Measurements from ENCODE around the gene ATP8B1.
"Not testable (repeated sequence)": the region's sequence is repeated elsewhere in the genome, so short reads cannot be mapped to it uniquely, and the experiment has no call there.

Gene ATP8B1

DNA sequence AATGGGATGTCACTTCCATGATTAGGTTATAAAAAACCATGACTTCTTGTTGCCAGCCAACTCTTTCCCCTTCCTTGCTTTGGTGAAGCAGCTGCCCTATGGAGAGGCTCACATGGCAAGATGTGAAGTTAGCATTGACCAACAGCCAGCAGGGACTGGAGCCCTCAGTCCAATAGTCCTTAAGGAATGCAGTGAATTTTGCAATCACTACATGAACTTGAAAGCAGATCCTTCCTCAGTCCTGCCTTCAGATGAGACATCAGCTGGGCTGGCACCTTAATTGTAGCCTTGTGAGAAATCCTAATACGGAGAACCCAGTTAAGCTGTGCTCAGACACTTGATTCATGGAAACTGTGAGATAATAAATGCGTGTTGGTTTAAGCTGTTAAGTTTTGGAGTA is 61.8 kb downstream of the ATP8B1 start:
- H3K4me2 ChIP-seq (ENCODE audit: low read depth, low read length, poor library complexity, severe bottlenecking) = no peak overlapping the region
- no peaks in the 10 kb centered on the region for H3K79me2 ChIP-seq (ENCODE audit: insufficient read depth, low read length)
- H3F3A ChIP-seq (ENCODE audit: insufficient read depth) = no peaks in the 10 kb centered on the region
- H3K9me3 ChIP-seq (ENCODE audit: insufficient read depth, low read length) = no peaks in the 10 kb centered on the region
- no peaks in the 10 kb centered on the region for H4K20me1 ChIP-seq (ENCODE audit: low read depth, low read length)
- no peak overlapping the region for H3K27ac ChIP-seq (ENCODE audit: low read depth, low read length)
- no peak overlapping the region for H2AFZ ChIP-seq (ENCODE audit: low read depth, low read length, severe bottlenecking)
- H3K36me3 ChIP-seq (ENCODE audit: low read length) = no peaks in the 10 kb centered on the region
- no peak overlapping the region for H3K9ac ChIP-seq (ENCODE audit: low read length)
- no peak overlapping the region for H3K4me3 ChIP-seq (ENCODE audit: insufficient read depth, low read length, poor library complexity, severe bottlenecking)
- no peak for TF ChIP-seq EZH2phosphoT487 (conservative IDR thresholded peaks at IDR 0.05; ENCODE audit: low read length)
- TF ChIP-seq, protein P1, sequence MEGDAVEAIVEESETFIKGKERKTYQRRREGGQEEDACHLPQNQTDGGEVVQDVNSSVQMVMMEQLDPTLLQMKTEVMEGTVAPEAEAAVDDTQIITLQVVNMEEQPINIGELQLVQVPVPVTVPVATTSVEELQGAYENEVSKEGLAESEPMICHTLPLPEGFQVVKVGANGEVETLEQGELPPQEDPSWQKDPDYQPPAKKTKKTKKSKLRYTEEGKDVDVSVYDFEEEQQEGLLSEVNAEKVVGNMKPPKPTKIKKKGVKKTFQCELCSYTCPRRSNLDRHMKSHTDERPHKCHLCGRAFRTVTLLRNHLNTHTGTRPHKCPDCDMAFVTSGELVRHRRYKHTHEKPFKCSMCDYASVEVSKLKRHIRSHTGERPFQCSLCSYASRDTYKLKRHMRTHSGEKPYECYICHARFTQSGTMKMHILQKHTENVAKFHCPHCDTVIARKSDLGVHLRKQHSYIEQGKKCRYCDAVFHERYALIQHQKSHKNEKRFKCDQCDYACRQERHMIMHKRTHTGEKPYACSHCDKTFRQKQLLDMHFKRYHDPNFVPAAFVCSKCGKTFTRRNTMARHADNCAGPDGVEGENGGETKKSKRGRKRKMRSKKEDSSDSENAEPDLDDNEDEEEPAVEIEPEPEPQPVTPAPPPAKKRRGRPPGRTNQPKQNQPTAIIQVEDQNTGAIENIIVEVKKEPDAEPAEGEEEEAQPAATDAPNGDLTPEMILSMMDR (IDR thresholded peaks at IDR 0.05; ENCODE audit: insufficient read depth, low read length, poor library complexity, severe bottlenecking) = no peak
- no peaks in the 10 kb centered on the region for H3K9me2 ChIP-seq (replicated peaks; ENCODE audit: insufficient read depth, low read length)
- no peaks in the 10 kb centered on the region for H3K27me3 ChIP-seq (ENCODE audit: low read length)

DNA sequence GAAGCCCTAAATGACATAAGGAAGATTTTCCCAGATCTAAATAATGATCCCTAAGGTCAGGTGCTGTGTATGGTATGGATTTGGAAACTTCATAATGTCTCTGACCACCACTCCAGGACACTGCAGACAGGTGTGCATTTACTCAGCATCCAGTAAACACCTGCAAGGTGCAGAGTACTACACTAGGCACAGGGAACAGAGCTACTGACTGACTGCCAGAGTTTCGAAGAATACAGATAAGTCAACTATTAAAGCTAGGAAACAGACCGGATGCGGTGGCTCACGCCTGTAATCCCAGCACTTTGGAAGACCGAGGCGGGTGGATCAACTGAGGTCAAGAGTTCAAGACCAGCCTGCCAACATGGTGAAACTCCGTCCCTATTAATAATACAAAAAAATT is 65.0 kb downstream of the ATP8B1 start:
- Histone ChIP-seq H3K27ac (ENCODE audit: low read depth, low read length) (no peak overlapping the region), H3K4me2 (ENCODE audit: low read depth, low read length, poor library complexity, severe bottlenecking) (no peak overlapping the region), H3K9me3 (ENCODE audit: insufficient read depth, low read length) (no peaks in the 10 kb centered on the region), H4K20me1 (ENCODE audit: low read depth, low read length) (no peaks in the 10 kb centered on the region), H3K9ac (ENCODE audit: low read length) (no peak overlapping the region), H3F3A (ENCODE audit: insufficient read depth) (no peaks in the 10 kb centered on the region), H3K27me3 (ENCODE audit: low read length) (no peaks in the 10 kb centered on the region), H3K9me2 (replicated peaks; ENCODE audit: insufficient read depth, low read length) (no peaks in the 10 kb centered on the region), H3K4me3 (ENCODE audit: insufficient read depth, low read length, poor library complexity, severe bottlenecking) (no peak overlapping the region), H2AFZ (ENCODE audit: low read depth, low read length, severe bottlenecking) (no peak overlapping the region), H3K79me2 (ENCODE audit: insufficient read depth, low read length) (no peaks in the 10 kb centered on the region; the same call in 1 of the 2 replicates), H3K36me3 (ENCODE audit: low read length) (no peaks in the 10 kb centered on the region)
- TF ChIP-seq, protein P1 (IDR thresholded peaks at IDR 0.05; ENCODE audit: insufficient read depth, low read length, poor library complexity, severe bottlenecking) = no peak
- TF ChIP-seq EZH2phosphoT487 (conservative IDR thresholded peaks at IDR 0.05; ENCODE audit: low read length) = no peak

- Histone ChIP-seq H3F3A (ENCODE audit: insufficient read depth) (no peaks in the 10 kb centered on the region), H3K27ac (ENCODE audit: low read depth, low read length) (no peak overlapping the region), H3K36me3 (ENCODE audit: low read length) (no peaks in the 10 kb centered on the region), H3K9me2 (replicated peaks; ENCODE audit: insufficient read depth, low read length) (no peaks in the 10 kb centered on the region), H2AFZ (ENCODE audit: low read depth, low read length, severe bottlenecking) (no peak overlapping the region), H3K9me3 (ENCODE audit: insufficient read depth, low read length) (no peaks in the 10 kb centered on the region), H3K79me2 (ENCODE audit: insufficient read depth, low read length) (no peaks in the 10 kb centered on the region; the same call in 1 of the 2 replicates), H4K20me1 (ENCODE audit: low read depth, low read length) (no peaks in the 10 kb centered on the region), H3K27me3 (ENCODE audit: low read length) (no peaks in the 10 kb centered on the region), H3K4me2 (ENCODE audit: low read depth, low read length, poor library complexity, severe bottlenecking) (no peak overlapping the region), H3K9ac (ENCODE audit: low read length) (no peak overlapping the region), H3K4me3 (ENCODE audit: insufficient read depth, low read length, poor library complexity, severe bottlenecking) (no peak overlapping the region)
- TF ChIP-seq, protein P1 (IDR thresholded peaks at IDR 0.05; ENCODE audit: insufficient read depth, low read length, poor library complexity, severe bottlenecking) = no peak
- TF ChIP-seq EZH2phosphoT487 (conservative IDR thresholded peaks at IDR 0.05; ENCODE audit: low read length) = no peak
These were observed 65.6 kb downstream of the ATP8B1 start for GRCh38 chr18:57737400-57738060.

- not testable (repeated sequence) for H3K27me3 ChIP-seq (ENCODE audit: low read length); H3K36me3 ChIP-seq (ENCODE audit: low read length); H3K9me2 ChIP-seq (replicated peaks; ENCODE audit: insufficient read depth, low read length); H3K4me2 ChIP-seq (ENCODE audit: low read depth, low read length, poor library complexity, severe bottlenecking); H4K20me1 ChIP-seq (ENCODE audit: low read depth, low read length); H2AFZ ChIP-seq (ENCODE audit: low read depth, low read length, severe bottlenecking); H3K9me3 ChIP-seq (ENCODE audit: insufficient read depth, low read length); H3K4me3 ChIP-seq (ENCODE audit: insufficient read depth, low read length, poor library complexity, severe bottlenecking); H3K27ac ChIP-seq (ENCODE audit: low read depth, low read length); H3K79me2 ChIP-seq (ENCODE audit: insufficient read depth, low read length); H3K9ac ChIP-seq (ENCODE audit: low read length); H3F3A ChIP-seq (ENCODE audit: insufficient read depth)
These were observed 68.1 kb downstream of the ATP8B1 start for GRCh38 chr18:57735042-57735441.

All from SU-DHL-6 (cell line).